KBM-7 (cell line): Measurements from ENCODE around the gene GRAMD2A.

Experiments used
- DNase-seq: peaks from one replicate; pipeline ENCODE4 v3.0.0-alpha.2; 2015
- in situ Hi-C: fragments of 300-500 bp; cut with MboI; formaldehyde crosslinking; loops from 2 replicates; pipeline ENCODE4 v1.14.3; 2020; ENCODE audit warnings: low sequenced_read_pairs, low pct_unique_long_range_greater_than_20kb, mixed read lengths

The GRAMD2A gene

DNA sequence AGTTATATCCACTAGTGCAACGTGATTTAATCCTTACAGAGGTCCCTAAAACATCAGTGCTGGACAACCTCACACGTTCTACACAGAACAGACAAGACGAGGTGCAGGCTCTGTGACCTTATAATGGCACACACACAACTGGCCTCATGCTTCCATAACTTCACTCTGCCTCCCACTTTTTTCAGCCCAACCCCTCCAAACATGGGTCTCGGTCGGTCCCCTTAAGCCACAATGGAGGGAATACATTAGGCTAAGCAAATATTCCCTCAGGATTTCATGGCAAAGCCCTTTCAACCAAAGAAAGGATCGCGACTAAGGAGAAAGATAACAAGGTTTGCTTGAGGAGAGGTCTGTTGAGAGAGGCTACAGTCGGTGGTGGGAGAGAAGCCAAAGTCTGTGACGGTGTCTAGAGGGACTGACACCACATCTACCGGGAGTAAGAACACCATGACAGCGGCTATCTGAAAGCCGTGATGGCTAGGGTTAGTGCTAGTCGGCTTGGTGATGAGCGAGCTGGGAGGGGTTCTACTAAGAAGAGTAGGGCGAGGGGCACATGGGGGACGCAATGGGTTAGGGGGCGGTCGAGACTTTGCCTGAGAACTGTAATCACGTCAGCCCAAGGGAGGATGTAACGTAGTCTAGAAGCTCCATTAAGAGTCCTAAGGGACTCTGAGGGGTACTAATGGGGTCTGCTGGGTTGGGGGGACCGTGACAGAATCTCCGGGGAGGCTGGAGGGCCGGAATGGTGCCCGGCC is 80.7 kb downstream of the GRAMD2A start:
- no peak for DNase-seq
- in situ Hi-C loops = no loop called here

DNA sequence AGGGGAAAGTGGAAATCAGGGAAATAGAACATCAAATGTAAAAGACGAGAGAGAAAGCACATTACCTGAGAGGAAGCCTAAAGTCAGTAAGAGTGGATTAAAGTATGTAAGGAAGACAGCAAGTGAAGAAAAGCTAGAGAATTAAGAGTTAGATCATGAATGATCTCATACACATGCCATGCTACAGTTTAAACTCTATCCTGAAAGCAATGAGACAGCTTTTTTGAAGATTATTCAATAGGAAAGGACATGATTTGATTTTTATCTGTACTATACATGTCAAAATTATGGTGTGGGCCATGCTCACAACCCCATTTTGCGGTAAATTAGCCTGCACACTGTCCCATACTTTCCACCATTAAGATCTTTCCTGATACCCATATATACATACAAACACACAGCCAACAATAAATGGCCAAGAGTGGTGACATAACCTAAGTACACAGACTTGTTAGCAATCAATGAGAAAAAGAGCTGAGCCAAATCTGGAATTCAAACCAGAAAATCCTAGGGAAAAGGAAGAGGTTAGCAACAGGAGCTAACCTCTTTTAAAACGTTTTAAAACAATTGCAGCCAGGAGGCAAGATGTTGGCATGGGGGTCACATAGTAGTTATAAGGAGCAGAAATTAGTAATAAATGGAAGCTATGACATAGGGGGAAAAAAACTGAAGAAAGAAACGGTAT is 84.1 kb downstream of the GRAMD2A start:
- no peak for DNase-seq
- in situ Hi-C loops = no loop called here

DNA sequence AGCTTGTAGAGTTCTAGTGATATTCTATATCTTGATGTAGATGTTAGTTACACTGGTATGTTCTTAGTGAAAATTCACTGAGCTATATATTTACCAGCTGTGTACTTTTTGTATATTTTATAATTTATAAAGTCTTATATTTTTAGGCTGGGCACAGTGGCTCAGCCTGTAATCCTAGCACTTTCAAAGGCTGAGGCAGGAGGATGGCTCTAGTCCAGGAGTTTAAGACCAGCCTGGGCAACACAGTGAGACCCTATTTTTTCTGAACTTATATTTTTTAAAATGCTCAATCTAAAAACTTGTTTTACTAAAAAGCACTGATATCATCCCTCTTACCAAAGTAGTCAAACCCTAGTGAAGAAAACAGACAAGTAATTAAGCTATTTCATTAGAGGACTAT is 84.8 kb downstream of the GRAMD2A start:
- in situ Hi-C loops = no loop called here
- DNase-seq = no peak

GRCh38 chr15:72112116-72112515 is 85.5 kb downstream of the GRAMD2A start:
- DNase-seq = no peak
- in situ Hi-C loops = no loop called here

DNA sequence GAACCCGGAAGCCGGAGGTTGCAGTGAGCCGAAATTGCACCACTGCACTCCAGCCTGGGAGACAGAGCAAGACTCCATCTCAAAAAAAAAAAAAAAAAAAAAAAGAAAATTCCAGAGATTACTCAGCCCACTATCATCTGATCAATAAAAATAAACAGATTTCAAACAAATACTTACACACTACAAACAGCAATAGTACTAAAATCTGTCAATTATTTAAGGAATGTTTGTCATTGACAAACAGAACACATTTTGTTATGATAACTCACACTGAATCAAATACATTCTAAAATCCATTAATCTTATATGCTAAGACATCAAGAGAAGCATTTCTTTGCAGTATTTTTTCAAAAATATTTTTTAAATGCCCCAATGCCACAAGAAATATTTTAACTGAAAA is 87.2 kb downstream of the GRAMD2A start:
- DNase-seq = no peak
- in situ Hi-C loops = no loop called here
